Uterus (tissue), 4 donors: ENCODE measurements around the gene DTX4. TPM values are rescaled to one million over a fixed set of nuclear protein-coding genes. Genes with fewer than 3 reads are reported as not detected.

Source experiments
- DNase-seq, 2 donors: peaks; one replicate each; pipeline ENCODE4 v3.0.0-alpha.2; 2019 to 2020
- H3K27ac ChIP-seq, 2 donors: fragments of 200-600 bp; sonication (generic); 1 replicate in 1 of 2; 2 replicates in 1 of 2; pipeline ENCODE4 v1.5.1; 2016 to 2018
- H3K27me3 ChIP-seq, 2 donors: fragments of 200-600 bp; sonication (generic); one replicate each; pipeline ENCODE4 v1.5.1; 2018 to 2019; ENCODE audit warnings: control low read depth in 1 of 2
- H3K36me3 ChIP-seq, 2 donors: fragments of 200-600 bp; sonication (generic); one replicate each; pipeline ENCODE4 v1.5.1; 2019; ENCODE audit warnings: control low read depth in 1 of 2
- H3K4me1 ChIP-seq, 2 donors: fragments of 200-600 bp; sonication (generic); one replicate each; pipeline ENCODE4 v1.5.1; 2018 to 2019; ENCODE audit warnings: control low read depth in 1 of 2
- H3K4me3 ChIP-seq, 2 donors: fragments of 200-600 bp; sonication (generic); 1 replicate in 1 of 2; 2 replicates in 1 of 2; pipeline ENCODE4 v1.5.1; 2018 to 2019; ENCODE audit warnings: mild to moderate bottlenecking in 1 of 2
- H3K9me3 ChIP-seq, 2 donors: fragments of 200-600 bp; sonication (generic); one replicate each; pipeline ENCODE4 v1.5.1; 2019; ENCODE audit warnings: control low read depth in 1 of 2
- CTCF ChIP-seq, 4 experiments: fragments of 200-600 bp in 2 of 4; fragments of 450-650 bp in 2 of 4; sonication (generic) in 2 of 4; IDR thresholded peaks; one replicate each; pipeline ENCODE4 v1.5.1; 2016 to 2019; ENCODE audit warnings: antibody characterized with exemption in 4 of 4, mild to moderate bottlenecking in 2 of 4, moderate library complexity in 1 of 4
- POLR2A ChIP-seq, 2 donors: fragments of 450-650 bp; IDR thresholded peaks; one replicate each; pipeline ENCODE4 v1.6.1; 2016; ENCODE audit warnings: antibody characterized with exemption in 2 of 2, mild to moderate bottlenecking in 1 of 2, moderate library complexity in 1 of 2
- intact Hi-C: fragments of 100-400 bp; cut with DNase I; formaldehyde crosslinking; loops from one replicate; pipeline ENCODE4 v1.15.1; 2023; ENCODE audit warnings: low total_unique reads
- total RNA-seq, 4 donors: library from RNA; depleted of rRNA in 3 of 4; stranded (reverse); fragments of >200 nt in 3 of 4; gene quantifications; one replicate each; pipeline versions ENCODE4 v1.1.0 to v1.2.4, GENCODE V29; 2014 to 2023
- donor health status: DM: yes; HTN: yes; CAD: no.

DTX4 gene
- total RNA-seq, 4 donors from 2014 or later = 3.2 to 17.8 (median 9.2) TPM

GRCh38 chr11:59158206-59159068 is 13.5 kb upstream of the DTX4 start:
- TF ChIP-seq CTCF (IDR thresholded peaks at IDR 0.05) (peak; percentile 67 to 83 (median 76)), POLR2A (IDR thresholded peaks at IDR 0.05) (no peak)
- intact Hi-C loops = no loop called here
- H3K9me3 ChIP-seq = no peaks in the 10 kb centered on the region
- no peak overlapping the region for H3K27ac ChIP-seq
- H3K4me3 ChIP-seq = no peak overlapping the region
- no peaks in the 10 kb centered on the region for H3K4me1 ChIP-seq
- DNase-seq = peak; percentile 37 to 57
- H3K27me3 ChIP-seq = peaks cover 0 to 3% of the 10 kb centered on the region in 2 donors
- H3K36me3 ChIP-seq = no peaks in the 10 kb centered on the region

DNA sequence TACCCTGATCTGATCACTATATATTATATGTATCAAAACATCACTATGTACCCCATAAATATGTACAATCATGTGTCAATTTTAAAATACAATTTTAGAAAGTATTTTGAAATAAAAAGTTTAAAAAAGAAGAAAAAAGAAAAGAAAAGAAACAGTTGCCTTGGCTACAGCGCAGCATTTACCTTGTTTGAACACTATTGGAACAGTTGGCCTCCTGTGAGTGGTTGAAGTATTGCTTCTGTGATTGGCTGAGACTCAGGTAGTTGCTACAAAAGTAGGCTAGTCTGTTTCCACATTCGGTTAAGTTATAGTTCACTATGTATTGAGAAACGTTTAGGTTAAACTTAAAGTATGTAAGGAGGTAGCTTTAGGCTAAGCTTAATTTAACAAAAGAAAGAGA is 7.9 kb upstream of the DTX4 start:
- Histone ChIP-seq H3K36me3 (no peaks in the 10 kb centered on the region), H3K27ac (no peak overlapping the region), H3K27me3 (peaks cover 0 to 3% of the 10 kb centered on the region in 2 donors), H3K9me3 (no peaks in the 10 kb centered on the region), H3K4me3 (no peak overlapping the region), H3K4me1 (no peaks in the 10 kb centered on the region)
- DNase-seq = no peak
- TF ChIP-seq POLR2A (IDR thresholded peaks at IDR 0.05) (no peak), CTCF (IDR thresholded peaks at IDR 0.05) (no peak)
- intact Hi-C loops = no loop called here

DNA sequence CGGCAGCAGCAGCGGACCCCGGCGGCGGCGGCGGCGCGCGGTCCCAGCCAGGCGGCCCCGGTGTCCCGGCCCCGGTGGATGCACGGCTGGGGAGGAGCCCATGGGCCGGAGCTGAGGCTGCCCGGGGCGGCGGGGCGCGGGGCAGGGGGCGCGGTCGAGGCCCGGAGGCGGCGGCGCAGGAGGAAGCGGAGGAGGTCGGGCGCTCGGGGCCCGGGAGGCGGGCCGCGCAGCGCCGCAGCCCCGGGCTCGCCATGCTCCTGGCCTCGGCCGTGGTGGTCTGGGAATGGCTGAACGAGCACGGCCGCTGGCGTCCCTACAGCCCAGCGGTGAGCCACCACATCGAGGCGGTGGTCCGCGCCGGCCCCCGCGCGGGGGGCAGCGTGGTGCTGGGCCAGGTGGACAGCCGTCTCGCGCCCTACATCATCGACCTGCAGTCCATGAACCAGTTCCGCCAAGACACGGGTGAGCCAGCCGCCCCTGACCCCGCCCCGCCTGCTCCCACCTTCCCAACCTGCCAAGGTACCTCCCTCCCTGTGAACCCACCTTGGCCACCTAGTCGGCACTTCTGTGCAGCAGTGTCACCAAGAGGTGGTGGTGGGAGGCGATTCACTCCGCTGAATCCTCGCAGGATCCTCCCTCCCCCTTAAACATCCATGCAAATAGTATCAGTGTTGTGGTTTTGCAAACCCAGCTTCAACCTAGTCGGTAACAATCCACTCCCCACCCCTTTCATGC is 580 bp downstream of the DTX4 start:
- intact Hi-C loops = loop anchor here (5.0 to 10.0 kb wide), 2 partner anchors 35 to 112 kb away; no protein-coding TSS in a partner anchor
- TF ChIP-seq CTCF (IDR thresholded peaks at IDR 0.05) = no peak
- no peak for TF ChIP-seq POLR2A (IDR thresholded peaks at IDR 0.05)
- Histone ChIP-seq H3K36me3 (no peaks in the 10 kb centered on the region), H3K9me3 (no peaks in the 10 kb centered on the region), H3K4me3 (peak overlapping the region; percentile 65 to 86), H3K27ac (peak overlapping the region; percentile 77 to 89), H3K4me1 (peaks cover 0 to 10% of the 10 kb centered on the region in 2 donors), H3K27me3 (no peaks in the 10 kb centered on the region)
- DNase-seq = peak in 1 of 2 donors; percentile 35

- H3K4me3 ChIP-seq = peak overlapping the region; percentile 65 to 86
- peak overlapping the region; percentile 77 to 89 for H3K27ac ChIP-seq
- peaks cover 0 to 10% of the 10 kb centered on the region in 2 donors for H3K4me1 ChIP-seq
- H3K9me3 ChIP-seq = no peaks in the 10 kb centered on the region
- no peaks in the 10 kb centered on the region for H3K27me3 ChIP-seq
- TF ChIP-seq CTCF (IDR thresholded peaks at IDR 0.05) (no peak), POLR2A (IDR thresholded peaks at IDR 0.05) (no peak)
- intact Hi-C loops = loop anchor here (5.0 to 10.0 kb wide), 2 partner anchors 34 to 111 kb away; no protein-coding TSS in a partner anchor
- DNase-seq = peak; percentile 38 to 42
- no peaks in the 10 kb centered on the region for H3K36me3 ChIP-seq
Measured at GRCh38 chr11:59173080-59173963, 1.4 kb downstream of the DTX4 start.
